ENCODE data around the gene RIIAD1. TPM values are rescaled to one million over a fixed set of nuclear protein-coding genes. Genes with fewer than 3 reads are reported as not detected.

The RIIAD1 gene
- total RNA-seq, 1 experiment from 2014 or later: not detected

DNA sequence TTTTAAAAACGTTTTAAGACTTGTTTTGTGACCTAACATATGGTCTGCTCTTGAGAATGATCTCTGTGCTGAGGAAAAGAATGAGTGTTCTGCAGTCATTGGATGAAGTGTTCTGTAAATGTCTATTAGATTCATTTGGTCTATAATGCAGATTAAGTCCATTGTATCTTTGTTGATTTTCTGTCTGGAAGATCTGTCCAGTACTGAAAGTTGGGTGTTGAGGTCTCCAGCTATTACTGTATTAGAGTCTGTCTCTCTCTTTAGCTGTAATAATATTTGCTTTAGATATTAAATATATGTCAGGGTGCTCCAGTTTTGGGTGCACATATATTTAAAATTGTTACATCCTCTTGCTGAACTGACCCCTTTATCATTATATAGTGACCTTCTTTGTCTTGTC lies 47.9 kb upstream of the RIIAD1 start (continued):
- TF ChIP-seq ZNF317 (CRISPR knock-in tag; IDR thresholded peaks at IDR 0.05; ENCODE audit: borderline replicate concordance, low read depth) (no peak), NR3C1 (CRISPR knock-in tag; conservative IDR thresholded peaks at IDR 0.05; ENCODE audit: low read depth) (no peak), NFYB (CRISPR knock-in tag; conservative IDR thresholded peaks at IDR 0.05; ENCODE audit: low read depth) (no peak)
- TF ChIP-seq, protein P1, sequence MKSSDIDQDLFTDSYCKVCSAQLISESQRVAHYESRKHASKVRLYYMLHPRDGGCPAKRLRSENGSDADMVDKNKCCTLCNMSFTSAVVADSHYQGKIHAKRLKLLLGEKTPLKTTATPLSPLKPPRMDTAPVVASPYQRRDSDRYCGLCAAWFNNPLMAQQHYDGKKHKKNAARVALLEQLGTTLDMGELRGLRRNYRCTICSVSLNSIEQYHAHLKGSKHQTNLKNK (CRISPR knock-in tag; IDR thresholded peaks at IDR 0.05): no peak
- TF ChIP-seq, protein P2, sequence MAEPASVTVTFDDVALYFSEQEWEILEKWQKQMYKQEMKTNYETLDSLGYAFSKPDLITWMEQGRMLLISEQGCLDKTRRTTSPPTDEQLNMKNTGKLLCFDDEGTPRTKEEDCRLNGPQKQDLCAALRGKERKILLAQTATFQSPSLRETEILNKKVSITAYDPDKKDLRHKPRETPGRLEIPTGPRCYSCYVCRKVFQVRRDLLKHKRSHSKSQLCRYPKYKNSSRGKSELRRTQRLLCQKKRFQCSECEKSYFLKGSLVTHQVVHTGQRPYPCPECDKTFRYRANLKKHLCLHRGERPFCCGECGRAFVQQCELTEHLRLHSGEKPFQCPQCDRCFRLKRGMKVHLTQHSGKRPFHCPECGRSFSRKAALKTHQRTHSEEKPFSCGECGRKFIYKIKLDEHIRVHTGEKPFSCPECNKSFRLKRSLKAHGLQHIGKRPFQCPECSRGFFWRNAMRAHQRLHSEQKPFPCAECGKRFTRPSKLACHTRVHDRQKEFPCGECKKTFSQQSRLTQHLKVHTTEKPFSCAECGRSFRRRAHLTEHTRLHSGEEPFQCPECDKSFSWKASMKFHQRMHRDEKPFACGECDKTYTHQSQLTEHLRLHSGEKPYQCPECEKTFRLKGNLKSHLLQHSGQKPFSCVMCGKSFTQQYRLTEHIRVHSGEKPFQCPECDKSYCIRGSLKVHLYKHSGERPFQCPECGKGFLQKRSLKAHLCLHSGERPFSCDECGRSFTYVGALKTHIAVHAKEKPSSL (CRISPR knock-in tag; conservative IDR thresholded peaks at IDR 0.05): no peak
- TF ChIP-seq, protein P3, sequence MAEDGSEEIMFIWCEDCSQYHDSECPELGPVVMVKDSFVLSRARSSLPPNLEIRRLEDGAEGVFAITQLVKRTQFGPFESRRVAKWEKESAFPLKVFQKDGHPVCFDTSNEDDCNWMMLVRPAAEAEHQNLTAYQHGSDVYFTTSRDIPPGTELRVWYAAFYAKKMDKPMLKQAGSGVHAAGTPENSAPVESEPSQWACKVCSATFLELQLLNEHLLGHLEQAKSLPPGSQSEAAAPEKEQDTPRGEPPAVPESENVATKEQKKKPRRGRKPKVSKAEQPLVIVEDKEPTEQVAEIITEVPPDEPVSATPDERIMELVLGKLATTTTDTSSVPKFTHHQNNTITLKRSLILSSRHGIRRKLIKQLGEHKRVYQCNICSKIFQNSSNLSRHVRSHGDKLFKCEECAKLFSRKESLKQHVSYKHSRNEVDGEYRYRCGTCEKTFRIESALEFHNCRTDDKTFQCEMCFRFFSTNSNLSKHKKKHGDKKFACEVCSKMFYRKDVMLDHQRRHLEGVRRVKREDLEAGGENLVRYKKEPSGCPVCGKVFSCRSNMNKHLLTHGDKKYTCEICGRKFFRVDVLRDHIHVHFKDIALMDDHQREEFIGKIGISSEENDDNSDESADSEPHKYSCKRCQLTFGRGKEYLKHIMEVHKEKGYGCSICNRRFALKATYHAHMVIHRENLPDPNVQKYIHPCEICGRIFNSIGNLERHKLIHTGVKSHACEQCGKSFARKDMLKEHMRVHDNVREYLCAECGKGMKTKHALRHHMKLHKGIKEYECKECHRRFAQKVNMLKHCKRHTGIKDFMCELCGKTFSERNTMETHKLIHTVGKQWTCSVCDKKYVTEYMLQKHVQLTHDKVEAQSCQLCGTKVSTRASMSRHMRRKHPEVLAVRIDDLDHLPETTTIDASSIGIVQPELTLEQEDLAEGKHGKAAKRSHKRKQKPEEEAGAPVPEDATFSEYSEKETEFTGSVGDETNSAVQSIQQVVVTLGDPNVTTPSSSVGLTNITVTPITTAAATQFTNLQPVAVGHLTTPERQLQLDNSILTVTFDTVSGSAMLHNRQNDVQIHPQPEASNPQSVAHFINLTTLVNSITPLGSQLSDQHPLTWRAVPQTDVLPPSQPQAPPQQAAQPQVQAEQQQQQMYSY (CRISPR knock-in tag; IDR thresholded peaks at IDR 0.05): no peak

DNA sequence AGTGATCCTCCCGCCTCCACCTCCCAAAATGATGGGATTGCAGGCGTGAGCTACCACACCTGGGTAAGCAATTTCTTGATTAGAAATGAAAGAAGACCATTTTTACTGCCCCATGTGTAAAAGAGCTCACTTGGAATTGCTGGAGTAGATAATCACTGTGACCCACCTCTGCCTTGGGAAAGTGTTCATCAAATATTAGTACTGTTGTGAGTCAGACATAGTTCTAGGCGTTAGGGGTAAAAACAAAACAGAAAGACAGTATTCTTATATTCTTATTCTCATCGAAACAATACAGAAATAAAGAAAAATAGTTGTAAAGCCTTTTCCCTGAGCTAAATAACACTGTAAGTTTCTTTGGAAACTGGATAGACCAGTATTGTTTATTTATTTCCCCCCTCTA lies 40.9 kb upstream of the RIIAD1 start:
- Mint-ChIP-seq H3K4me1 (no peaks in the 10 kb centered on the region), H3K4me3 (no peak overlapping the region), H3K27me3 (ENCODE audit: low read depth) (no peaks in the 10 kb centered on the region), H3K27ac (no peak overlapping the region), H3K36me3 (peaks cover 11% of the 10 kb centered on the region; the same call in 1 of the 2 replicates), H3K9me3 (no peaks in the 10 kb centered on the region)
- no peak for DNase-seq (ENCODE audit: low spot score)
- TF ChIP-seq ATF1 (CRISPR knock-in tag; IDR thresholded peaks at IDR 0.05) (no peak), TEAD1 (CRISPR knock-in tag; IDR thresholded peaks at IDR 0.05) (no peak), FOXJ3 (CRISPR knock-in tag; IDR thresholded peaks at IDR 0.05; ENCODE audit: borderline replicate concordance) (no peak)
- ChIA-PET CTCF (no interaction called here), POLR2A (no interaction called here)
- ATAC-seq: no peak

DNA sequence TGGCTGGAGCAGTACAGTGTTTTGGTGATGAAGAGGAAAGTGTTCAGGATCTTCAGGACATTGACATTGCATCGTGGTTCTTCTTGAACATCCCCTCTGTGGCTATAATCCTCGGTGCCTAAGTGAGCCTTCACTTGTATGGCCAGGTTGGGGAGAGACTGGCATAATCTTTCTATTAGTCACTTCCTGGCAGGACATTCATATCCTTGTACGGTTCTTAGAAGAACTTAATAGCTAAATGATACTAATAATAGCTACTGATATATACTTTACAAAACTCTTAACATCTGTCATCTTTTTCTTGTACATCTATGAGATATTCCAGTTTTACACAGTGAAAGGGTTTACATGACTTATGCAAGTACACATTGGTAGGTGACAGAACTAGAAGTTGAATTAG lies 40.5 kb upstream of the RIIAD1 start:
- H3K4me3 Mint-ChIP-seq: no peak overlapping the region
- peaks cover 11% of the 10 kb centered on the region; the same call in 1 of the 2 replicates for H3K36me3 Mint-ChIP-seq
- POLR2A ChIA-PET: no interaction called here
- no peak overlapping the region for H3K27ac Mint-ChIP-seq
- DNase-seq (ENCODE audit: low spot score) (no peak), ATAC-seq (no peak)
- H3K4me1 Mint-ChIP-seq: no peaks in the 10 kb centered on the region
- no peaks in the 10 kb centered on the region for H3K27me3 Mint-ChIP-seq (ENCODE audit: low read depth)
- TF ChIP-seq, protein P4, sequence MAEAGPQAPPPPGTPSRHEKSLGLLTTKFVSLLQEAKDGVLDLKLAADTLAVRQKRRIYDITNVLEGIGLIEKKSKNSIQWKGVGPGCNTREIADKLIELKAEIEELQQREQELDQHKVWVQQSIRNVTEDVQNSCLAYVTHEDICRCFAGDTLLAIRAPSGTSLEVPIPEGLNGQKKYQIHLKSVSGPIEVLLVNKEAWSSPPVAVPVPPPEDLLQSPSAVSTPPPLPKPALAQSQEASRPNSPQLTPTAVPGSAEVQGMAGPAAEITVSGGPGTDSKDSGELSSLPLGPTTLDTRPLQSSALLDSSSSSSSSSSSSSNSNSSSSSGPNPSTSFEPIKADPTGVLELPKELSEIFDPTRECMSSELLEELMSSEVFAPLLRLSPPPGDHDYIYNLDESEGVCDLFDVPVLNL (CRISPR knock-in tag; IDR thresholded peaks at IDR 0.05; ENCODE audit: borderline replicate concordance, low read depth): no peak
- TF ChIP-seq TEAD1 (CRISPR knock-in tag; IDR thresholded peaks at IDR 0.05) (no peak), TEAD4 (CRISPR knock-in tag; IDR thresholded peaks at IDR 0.05) (no peak), HMGA2 (CRISPR knock-in tag; IDR thresholded peaks at IDR 0.05) (no peak), FOXJ3 (CRISPR knock-in tag; IDR thresholded peaks at IDR 0.05; ENCODE audit: borderline replicate concordance) (no peak), ETV6 (CRISPR knock-in tag; IDR thresholded peaks at IDR 0.05) (no peak), CREM (CRISPR knock-in tag; IDR thresholded peaks at IDR 0.05) (no peak)
- TF ChIP-seq, protein P5, sequence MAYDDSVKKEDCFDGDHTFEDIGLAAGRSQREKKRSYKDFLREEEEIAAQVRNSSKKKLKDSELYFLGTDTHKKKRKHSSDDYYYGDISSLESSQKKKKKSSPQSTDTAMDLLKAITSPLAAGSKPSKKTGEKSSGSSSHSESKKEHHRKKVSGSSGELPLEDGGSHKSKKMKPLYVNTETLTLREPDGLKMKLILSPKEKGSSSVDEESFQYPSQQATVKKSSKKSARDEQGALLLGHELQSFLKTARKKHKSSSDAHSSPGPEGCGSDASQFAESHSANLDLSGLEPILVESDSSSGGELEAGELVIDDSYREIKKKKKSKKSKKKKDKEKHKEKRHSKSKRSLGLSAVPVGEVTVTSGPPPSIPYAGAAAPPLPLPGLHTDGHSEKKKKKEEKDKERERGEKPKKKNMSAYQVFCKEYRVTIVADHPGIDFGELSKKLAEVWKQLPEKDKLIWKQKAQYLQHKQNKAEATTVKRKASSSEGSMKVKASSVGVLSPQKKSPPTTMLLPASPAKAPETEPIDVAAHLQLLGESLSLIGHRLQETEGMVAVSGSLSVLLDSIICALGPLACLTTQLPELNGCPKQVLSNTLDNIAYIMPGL (CRISPR knock-in tag; IDR thresholded peaks at IDR 0.05): no peak
- TF ChIP-seq, protein P6, sequence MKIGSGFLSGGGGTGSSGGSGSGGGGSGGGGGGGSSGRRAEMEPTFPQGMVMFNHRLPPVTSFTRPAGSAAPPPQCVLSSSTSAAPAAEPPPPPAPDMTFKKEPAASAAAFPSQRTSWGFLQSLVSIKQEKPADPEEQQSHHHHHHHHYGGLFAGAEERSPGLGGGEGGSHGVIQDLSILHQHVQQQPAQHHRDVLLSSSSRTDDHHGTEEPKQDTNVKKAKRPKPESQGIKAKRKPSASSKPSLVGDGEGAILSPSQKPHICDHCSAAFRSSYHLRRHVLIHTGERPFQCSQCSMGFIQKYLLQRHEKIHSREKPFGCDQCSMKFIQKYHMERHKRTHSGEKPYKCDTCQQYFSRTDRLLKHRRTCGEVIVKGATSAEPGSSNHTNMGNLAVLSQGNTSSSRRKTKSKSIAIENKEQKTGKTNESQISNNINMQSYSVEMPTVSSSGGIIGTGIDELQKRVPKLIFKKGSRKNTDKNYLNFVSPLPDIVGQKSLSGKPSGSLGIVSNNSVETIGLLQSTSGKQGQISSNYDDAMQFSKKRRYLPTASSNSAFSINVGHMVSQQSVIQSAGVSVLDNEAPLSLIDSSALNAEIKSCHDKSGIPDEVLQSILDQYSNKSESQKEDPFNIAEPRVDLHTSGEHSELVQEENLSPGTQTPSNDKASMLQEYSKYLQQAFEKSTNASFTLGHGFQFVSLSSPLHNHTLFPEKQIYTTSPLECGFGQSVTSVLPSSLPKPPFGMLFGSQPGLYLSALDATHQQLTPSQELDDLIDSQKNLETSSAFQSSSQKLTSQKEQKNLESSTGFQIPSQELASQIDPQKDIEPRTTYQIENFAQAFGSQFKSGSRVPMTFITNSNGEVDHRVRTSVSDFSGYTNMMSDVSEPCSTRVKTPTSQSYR (CRISPR knock-in tag; IDR thresholded peaks at IDR 0.05): no peak
- CTCF ChIA-PET: interaction anchor here (1.0 kb wide), 1 partner anchor 12 kb away, joined by 3 read pairs; no protein-coding TSS in a partner anchor
- H3K9me3 Mint-ChIP-seq: no peaks in the 10 kb centered on the region
